Stomach smooth muscle (tissue), 2 donors: ENCODE data around the gene SLC38A1.

Experiments
- H3K27ac ChIP-seq: one replicate; pipeline ENCODE4 v1.7.0; 2013; ENCODE audit warnings: mild to moderate bottlenecking, low read length, inconsistent platforms
- H3K27me3 ChIP-seq, 2 donors: one replicate each; pipeline ENCODE4 v1.7.0; 2013; ENCODE audit warnings: low read length in 2 of 2; ENCODE audit not compliant: insufficient read depth in 2 of 2, control insufficient read depth in 1 of 2
- H3K36me3 ChIP-seq, 2 donors: one replicate each; pipeline ENCODE4 v1.7.0; 2013; ENCODE audit warnings: low read length in 2 of 2; ENCODE audit not compliant: control insufficient read depth in 2 of 2, insufficient read depth in 2 of 2
- H3K4me1 ChIP-seq: one replicate; pipeline ENCODE4 v1.7.0; 2013; ENCODE audit warnings: low read length; ENCODE audit not compliant: control insufficient read depth, insufficient read depth
- H3K4me3 ChIP-seq, 2 donors: one replicate each; pipeline ENCODE4 v1.7.0; 2013; ENCODE audit warnings: low read length in 2 of 2
- H3K9ac ChIP-seq, 2 donors: one replicate each; pipeline ENCODE4 v1.7.0; 2013; ENCODE audit warnings: low read length in 2 of 2, mild to moderate bottlenecking in 1 of 2
- H3K9me3 ChIP-seq, 2 donors: one replicate each; pipeline ENCODE4 v1.7.0; 2013; ENCODE audit warnings: low read length in 2 of 2; ENCODE audit not compliant: control insufficient read depth in 2 of 2
- donor health status: healthy.
- donor health status: Pancreatic carcinoma.

The SLC38A1 gene

GRCh38 chr12:46153268-46153872, 115.5 kb downstream of the SLC38A1 start:
- Histone ChIP-seq H3K36me3 (no peaks in the 10 kb centered on the region), H3K27ac (no peak overlapping the region), H3K4me3 (no peak overlapping the region), H3K4me1 (peaks cover 8% of the 10 kb centered on the region), H3K9ac (no peak overlapping the region), H3K9me3 (no peaks in the 10 kb centered on the region), H3K27me3 (no peaks in the 10 kb centered on the region)

- no peak overlapping the region for H3K4me3 ChIP-seq
- H3K27ac ChIP-seq: no peak overlapping the region
- no peak overlapping the region for H3K9ac ChIP-seq
- no peaks in the 10 kb centered on the region for H3K36me3 ChIP-seq
- H3K27me3 ChIP-seq: no peaks in the 10 kb centered on the region
- peaks cover 5% of the 10 kb centered on the region for H3K4me1 ChIP-seq
- H3K9me3 ChIP-seq: no peaks in the 10 kb centered on the region
These were observed 116.4 kb downstream of the SLC38A1 start for GRCh38 chr12:46152456-46152855.

GRCh38 chr12:46150735-46151134, 118.1 kb downstream of the SLC38A1 start:
- Histone ChIP-seq H3K9ac (no peak overlapping the region), H3K4me1 (peaks cover 5% of the 10 kb centered on the region), H3K27ac (no peak overlapping the region), H3K9me3 (no peaks in the 10 kb centered on the region), H3K4me3 (no peak overlapping the region), H3K36me3 (no peaks in the 10 kb centered on the region), H3K27me3 (no peaks in the 10 kb centered on the region)

- Histone ChIP-seq H3K9me3 (no peaks in the 10 kb centered on the region), H3K4me1 (peaks cover 5% of the 10 kb centered on the region), H3K4me3 (no peak overlapping the region), H3K27me3 (no peaks in the 10 kb centered on the region), H3K27ac (no peak overlapping the region), H3K9ac (no peak overlapping the region), H3K36me3 (no peaks in the 10 kb centered on the region)
These were observed 118.9 kb downstream of the SLC38A1 start for GRCh38 chr12:46149905-46150304.

- Histone ChIP-seq H3K9ac (no peak overlapping the region), H3K27ac (no peak overlapping the region), H3K4me3 (no peak overlapping the region), H3K27me3 (no peaks in the 10 kb centered on the region), H3K36me3 (no peaks in the 10 kb centered on the region), H3K4me1 (no peaks in the 10 kb centered on the region), H3K9me3 (no peaks in the 10 kb centered on the region)
These were observed 119.8 kb downstream of the SLC38A1 start for GRCh38 chr12:46149079-46149464.

GRCh38 chr12:46148327-46149078, 120.3 kb downstream of the SLC38A1 start:
- H3K4me3 ChIP-seq: no peak overlapping the region
- no peaks in the 10 kb centered on the region for H3K36me3 ChIP-seq
- no peak overlapping the region for H3K27ac ChIP-seq
- no peaks in the 10 kb centered on the region for H3K4me1 ChIP-seq
- H3K9me3 ChIP-seq: no peaks in the 10 kb centered on the region
- no peak overlapping the region for H3K9ac ChIP-seq
- no peaks in the 10 kb centered on the region for H3K27me3 ChIP-seq

GRCh38 chr12:46147144-46147543, 121.7 kb downstream of the SLC38A1 start:
- no peaks in the 10 kb centered on the region for H3K27me3 ChIP-seq
- no peaks in the 10 kb centered on the region for H3K9me3 ChIP-seq
- no peak overlapping the region for H3K27ac ChIP-seq
- no peaks in the 10 kb centered on the region for H3K36me3 ChIP-seq
- H3K4me1 ChIP-seq: no peaks in the 10 kb centered on the region
- H3K9ac ChIP-seq: no peak overlapping the region
- H3K4me3 ChIP-seq: no peak overlapping the region

GRCh38 chr12:46145881-46146280, 123.0 kb downstream of the SLC38A1 start:
- Histone ChIP-seq H3K27ac (no peak overlapping the region), H3K36me3 (no peaks in the 10 kb centered on the region), H3K4me3 (no peak overlapping the region), H3K9ac (no peak overlapping the region), H3K27me3 (no peaks in the 10 kb centered on the region), H3K9me3 (no peaks in the 10 kb centered on the region), H3K4me1 (no peaks in the 10 kb centered on the region)

- Histone ChIP-seq H3K27me3 (no peaks in the 10 kb centered on the region), H3K27ac (no peak overlapping the region), H3K4me1 (no peaks in the 10 kb centered on the region), H3K4me3 (no peak overlapping the region), H3K36me3 (no peaks in the 10 kb centered on the region), H3K9me3 (no peaks in the 10 kb centered on the region), H3K9ac (no peak overlapping the region)
These were observed 124.4 kb downstream of the SLC38A1 start for GRCh38 chr12:46144433-46144832.

- H3K4me1 ChIP-seq: no peaks in the 10 kb centered on the region
- no peak overlapping the region for H3K9ac ChIP-seq
- no peak overlapping the region for H3K27ac ChIP-seq
- no peak overlapping the region for H3K4me3 ChIP-seq
- no peaks in the 10 kb centered on the region for H3K27me3 ChIP-seq
- no peaks in the 10 kb centered on the region for H3K9me3 ChIP-seq
- H3K36me3 ChIP-seq: no peaks in the 10 kb centered on the region
These were observed 132.6 kb downstream of the SLC38A1 start for GRCh38 chr12:46136249-46136648.

- Histone ChIP-seq H3K4me1 (no peaks in the 10 kb centered on the region), H3K9me3 (no peaks in the 10 kb centered on the region), H3K4me3 (no peak overlapping the region), H3K27ac (no peak overlapping the region), H3K36me3 (no peaks in the 10 kb centered on the region), H3K9ac (no peak overlapping the region), H3K27me3 (no peaks in the 10 kb centered on the region)
These were observed 133.1 kb downstream of the SLC38A1 start for GRCh38 chr12:46135750-46136149.
